LNCAP (cell line): ENCODE results near the gene APBB1IP.

Experiments used
- TF ChIP-seq, protein P1 (sequence below): fragments of 450-650 bp; IDR thresholded peaks from 2 replicates; pipeline ENCODE4 v1.5.1; 2017; ENCODE audit warnings: mild to moderate bottlenecking

APBB1IP gene

DNA sequence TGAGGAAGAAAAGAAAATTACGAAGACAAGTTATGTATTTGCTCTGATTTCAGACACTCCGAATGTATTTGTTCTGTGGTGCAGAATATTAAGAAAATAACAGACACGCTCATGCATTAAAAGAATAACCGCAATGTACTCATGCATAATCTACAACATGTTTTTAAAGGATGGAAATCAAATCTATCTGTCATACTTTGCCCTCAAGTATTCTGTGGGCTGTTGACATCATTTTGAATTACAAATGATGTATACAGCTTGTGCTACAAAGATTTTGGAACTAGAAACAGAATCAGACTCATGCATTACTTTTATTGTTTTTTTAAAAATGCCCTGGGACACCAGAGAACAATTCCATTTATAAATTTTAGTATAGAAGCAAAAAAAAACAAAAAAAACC is 69.9 kb downstream of the APBB1IP start:
- TF ChIP-seq, protein P1, sequence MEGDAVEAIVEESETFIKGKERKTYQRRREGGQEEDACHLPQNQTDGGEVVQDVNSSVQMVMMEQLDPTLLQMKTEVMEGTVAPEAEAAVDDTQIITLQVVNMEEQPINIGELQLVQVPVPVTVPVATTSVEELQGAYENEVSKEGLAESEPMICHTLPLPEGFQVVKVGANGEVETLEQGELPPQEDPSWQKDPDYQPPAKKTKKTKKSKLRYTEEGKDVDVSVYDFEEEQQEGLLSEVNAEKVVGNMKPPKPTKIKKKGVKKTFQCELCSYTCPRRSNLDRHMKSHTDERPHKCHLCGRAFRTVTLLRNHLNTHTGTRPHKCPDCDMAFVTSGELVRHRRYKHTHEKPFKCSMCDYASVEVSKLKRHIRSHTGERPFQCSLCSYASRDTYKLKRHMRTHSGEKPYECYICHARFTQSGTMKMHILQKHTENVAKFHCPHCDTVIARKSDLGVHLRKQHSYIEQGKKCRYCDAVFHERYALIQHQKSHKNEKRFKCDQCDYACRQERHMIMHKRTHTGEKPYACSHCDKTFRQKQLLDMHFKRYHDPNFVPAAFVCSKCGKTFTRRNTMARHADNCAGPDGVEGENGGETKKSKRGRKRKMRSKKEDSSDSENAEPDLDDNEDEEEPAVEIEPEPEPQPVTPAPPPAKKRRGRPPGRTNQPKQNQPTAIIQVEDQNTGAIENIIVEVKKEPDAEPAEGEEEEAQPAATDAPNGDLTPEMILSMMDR: no peak

DNA sequence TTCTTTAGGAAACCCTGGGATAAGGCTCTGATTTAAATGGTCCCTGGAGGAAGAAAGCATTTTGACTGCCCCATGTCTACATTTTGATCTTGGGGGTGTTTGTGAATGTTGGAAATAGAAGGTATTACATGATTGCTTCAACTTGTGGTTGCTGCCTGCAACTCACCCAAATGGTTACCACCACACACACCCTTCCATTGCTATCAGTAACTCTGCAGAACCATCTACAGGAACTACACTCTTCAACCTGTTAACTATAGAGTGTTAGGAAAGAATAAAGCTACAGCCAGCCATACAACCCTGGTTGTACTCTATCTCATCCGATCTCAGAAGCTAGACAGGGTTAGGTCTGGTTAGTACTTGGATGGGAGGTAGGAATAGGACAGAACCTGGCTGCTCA is 71.2 kb downstream of the APBB1IP start:
- TF ChIP-seq, protein P1: no peak

DNA sequence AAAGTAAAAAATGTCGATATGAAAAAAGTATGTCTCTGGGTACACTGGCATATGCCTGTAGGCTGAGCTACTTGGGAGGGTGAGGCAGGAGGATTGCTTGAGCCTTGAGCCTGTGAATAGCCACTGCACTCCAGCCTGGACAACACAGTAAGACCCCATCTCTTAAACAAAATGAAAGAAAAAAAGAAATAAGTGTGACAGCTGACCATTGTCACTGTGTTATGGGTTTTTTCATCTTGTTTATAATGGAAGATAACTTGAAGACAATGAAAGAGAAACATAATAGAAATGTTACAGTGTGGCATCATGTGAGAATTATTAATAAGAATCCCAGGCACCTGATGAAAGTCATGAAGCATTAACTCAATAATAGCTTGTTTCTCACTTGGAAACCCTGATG is 75.0 kb downstream of the APBB1IP start:
- TF ChIP-seq, protein P1: no peak

DNA sequence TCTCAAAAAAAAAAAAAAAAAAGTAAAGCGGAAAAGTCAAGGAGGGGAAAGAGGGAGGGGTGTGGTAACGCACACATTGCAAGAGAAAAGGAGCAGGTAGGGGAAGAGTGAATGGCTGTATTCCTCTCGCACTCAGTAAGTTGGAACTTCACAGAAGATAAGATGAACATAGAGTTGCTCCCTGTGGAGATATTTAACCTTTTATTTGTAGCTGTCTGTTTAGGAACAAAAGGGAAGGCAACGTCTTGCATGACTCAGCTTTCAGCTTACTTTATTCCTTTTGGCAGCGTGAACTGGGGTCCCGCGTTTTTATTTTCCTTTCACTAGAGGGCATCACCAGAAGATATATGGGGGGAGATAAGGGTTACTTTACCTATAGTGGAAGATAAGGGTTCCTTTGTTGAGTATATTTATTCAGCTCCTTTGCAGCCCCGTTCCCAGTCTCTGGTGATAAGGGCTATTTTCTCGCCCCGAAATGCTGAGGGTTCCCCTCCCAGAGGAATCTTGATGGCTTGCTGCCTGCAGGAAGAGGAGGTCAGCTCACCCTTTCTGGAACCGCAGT is 78.5 kb downstream of the APBB1IP start:
- TF ChIP-seq, protein P1: no peak

DNA sequence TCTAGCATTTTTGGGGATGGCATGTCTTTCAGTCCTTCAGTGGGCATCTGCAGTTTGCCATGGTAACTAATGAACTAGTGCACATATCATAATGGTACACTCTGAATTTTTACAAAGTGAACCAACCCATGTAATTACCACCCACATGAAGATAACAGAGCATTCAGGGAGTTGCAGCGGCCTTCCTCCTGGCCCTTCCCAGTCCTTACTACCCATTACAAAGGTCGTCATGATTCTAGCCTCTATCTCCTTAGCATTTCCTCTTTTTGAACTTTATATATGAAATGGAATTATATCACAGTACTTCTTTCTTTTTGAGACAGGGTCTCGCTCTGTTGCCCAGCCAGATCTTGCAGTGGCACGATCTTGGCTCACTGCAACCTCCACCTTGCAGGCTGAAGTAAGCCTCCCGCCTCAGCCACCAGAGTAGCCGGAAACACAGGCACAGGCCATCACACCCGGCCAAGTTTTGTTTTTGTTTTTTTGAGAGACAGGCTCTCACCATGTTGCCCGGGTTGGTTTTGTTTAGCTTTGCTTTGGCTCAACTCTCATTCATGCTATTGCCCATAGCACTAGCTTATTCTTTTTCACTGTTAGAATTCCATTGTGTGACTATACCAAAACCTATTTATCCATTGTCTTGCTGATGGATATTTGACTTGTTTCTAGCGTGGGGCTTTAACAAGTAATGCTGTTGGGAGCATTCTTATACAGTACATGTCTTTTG is 79.2 kb downstream of the APBB1IP start:
- TF ChIP-seq, protein P1: no peak

DNA sequence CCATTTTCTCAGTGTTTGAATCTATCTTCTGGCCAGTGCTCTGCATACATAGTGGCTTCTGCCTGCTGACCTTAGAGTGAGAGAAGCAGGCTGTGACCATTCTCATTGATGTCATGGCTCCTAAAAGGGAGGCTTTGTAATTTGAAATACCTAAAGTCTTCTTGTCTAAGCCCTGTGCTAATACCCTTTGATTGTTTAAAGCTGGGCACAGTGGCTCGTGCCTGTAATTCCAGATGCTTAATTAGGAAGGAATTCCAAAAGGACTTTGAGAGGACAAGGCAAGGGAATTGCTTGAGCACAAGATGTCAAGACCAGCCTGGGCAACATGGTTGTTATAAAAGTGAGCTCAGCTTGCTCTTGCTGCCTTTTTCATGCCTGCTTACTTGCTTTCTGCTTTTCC is 81.7 kb downstream of the APBB1IP start:
- TF ChIP-seq, protein P1: no peak

DNA sequence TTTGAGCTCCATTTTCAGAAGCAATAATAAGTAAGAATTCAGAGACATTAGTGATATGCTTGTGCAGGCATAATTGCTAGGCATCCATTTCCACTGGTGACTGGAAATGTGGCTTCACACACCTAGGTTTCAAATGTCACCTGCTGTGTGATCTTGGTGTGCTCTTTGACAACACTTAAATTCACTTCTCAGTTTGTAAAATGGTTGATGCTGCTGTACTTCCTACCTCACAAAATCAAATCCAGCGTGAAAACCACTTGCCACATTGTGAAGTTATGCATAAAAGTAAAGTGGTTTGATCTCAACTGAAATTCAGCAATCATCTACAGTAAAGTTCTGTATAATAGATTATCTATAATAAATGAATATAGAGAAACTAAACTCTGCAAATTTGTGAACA is 82.4 kb downstream of the APBB1IP start:
- TF ChIP-seq, protein P1: no peak
